ENCODE results near the gene SLC36A2. TPM values are rescaled to one million over a fixed set of nuclear protein-coding genes. Genes with fewer than 3 reads are reported as not detected.

The SLC36A2 gene
- total RNA-seq (2022; extraction: Qiagen RNA extraction) = not detected in 5 replicates

DNA sequence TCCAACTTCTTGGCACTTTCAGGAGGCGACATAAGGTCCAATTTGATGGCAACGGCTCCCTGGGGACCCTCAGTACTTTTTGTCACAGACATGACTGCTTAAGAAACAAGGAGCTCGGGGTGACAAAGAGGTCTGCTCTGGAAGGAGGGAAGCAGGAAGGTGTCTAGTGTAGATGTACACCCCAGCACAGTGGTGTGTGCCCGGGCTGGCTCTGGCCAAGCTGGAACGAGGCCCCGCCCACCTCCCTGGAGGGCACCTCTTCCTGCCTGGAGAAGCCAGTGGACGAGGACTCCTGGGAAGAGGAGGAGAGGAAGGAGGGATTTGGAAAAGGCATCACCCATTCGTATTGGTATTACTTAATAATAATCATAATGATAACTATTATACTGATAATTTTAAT, at the start of gene SLC36A2:
SLC36A2 (minus strand) TSS at position 191 of the 400 bp plus-strand sequence; CDS start at position 92, 99 bp downstream.

DNA sequence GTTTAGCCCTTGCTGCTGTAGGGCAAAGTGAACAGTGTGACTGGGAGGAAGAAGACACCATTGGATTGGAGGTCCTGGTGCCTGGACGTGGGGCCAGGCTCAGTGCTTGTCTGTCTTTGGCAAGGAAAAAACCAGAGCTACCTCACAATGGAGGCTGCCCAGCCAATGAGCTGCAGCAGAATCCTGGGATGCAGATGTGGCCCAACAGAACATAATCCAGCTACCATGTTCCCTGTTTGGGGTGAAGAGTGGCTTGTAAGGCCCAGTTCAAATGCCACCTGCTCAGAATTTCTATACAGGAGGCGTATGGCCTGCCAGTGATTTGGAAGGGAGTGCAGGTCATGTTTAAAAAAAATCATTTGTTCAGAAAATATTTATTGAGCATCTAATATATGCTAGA, 43.7 kb downstream of the SLC36A2 start, which contains the start of gene SLC36A3:
SLC36A3 (minus strand) TSS at position 101 of the 400 bp plus-strand sequence. CDS start 412 bp downstream, outside the sequence.

Other genes starting within 250 kb of the SLC36A2 start
- gene ANXA6, start 189.8 kb downstream of the SLC36A2 start, total RNA-seq (2022; extraction: Qiagen RNA extraction) = 42.3 to 51.2 TPM (median 45.6 TPM) in 5 replicates
- gene CCDC69, start 123.5 kb downstream of the SLC36A2 start, total RNA-seq (2022; extraction: Qiagen RNA extraction) = 1.1 to 2.0 TPM (median 1.5 TPM) in 5 replicates
- 14.8 to 18.0 TPM (median 15.3 TPM) in 5 replicates for gene GM2A, start 94.4 kb downstream of the SLC36A2 start, total RNA-seq (2022; extraction: Qiagen RNA extraction)
- gene SLC36A3, start 43.8 kb downstream of the SLC36A2 start, total RNA-seq (2022; extraction: Qiagen RNA extraction) = not detected in 5 replicates
- gene SLC36A1, start 100.0 kb upstream of the SLC36A2 start, total RNA-seq (2022; extraction: Qiagen RNA extraction) = 8.2 to 9.1 TPM (median 8.3 TPM) in 5 replicates
- under 0.01 to 0.01 TPM in 2 of 5 replicates, not detected in the others for gene FAT2, start 243.8 kb upstream of the SLC36A2 start, total RNA-seq (2022; extraction: Qiagen RNA extraction)